ENCODE data around the gene PTMS. TPM values are rescaled to one million over a fixed set of nuclear protein-coding genes. Genes with fewer than 3 reads are reported as not detected.

Gene PTMS
- total RNA-seq, 1 experiment from 2014 or later, result 370 TPM

DNA sequence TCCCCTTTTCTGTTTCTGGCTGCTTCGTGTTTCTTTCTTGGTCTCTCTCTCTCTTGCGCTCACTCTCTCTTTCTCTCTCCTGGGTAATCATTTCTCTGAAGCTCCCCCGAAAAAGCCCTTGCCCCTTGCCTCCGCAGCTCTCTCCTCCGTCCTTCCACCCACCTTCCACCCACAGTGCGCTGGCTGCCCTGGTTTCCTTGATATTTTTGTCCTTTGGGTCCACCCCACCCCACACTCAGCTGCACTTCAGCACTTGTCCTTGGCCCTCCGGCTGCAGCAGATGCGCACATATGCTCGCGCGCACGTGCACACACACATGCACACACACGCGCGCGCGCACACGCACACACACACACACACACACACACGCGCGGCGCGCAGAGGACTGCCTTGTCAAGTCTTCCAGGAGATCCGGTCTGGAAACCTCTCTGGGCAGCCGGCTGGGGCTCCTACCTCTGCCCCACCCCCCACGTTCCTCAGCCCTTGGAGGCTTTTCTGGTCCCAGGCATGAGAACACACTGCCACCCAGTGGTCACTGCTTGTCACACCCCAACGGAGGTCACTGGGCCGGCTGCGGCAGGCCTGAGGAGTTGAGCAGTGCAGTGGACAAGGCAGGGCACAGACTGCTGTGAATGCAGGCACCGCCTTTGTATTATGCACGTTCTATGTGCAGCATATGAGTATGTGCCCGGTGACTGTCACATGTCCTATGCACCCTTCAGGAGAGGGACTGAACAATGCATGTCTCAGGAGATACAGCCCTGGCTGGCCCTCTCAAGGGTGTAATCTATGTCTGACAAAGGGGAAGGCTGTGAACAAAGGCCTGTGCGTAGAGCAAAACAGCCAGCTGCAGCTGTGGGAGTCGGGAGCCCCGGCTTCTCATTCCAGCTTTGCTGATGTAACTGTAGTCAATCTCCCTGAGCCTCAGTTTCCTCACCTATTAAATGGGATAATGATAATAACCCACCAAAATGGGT, 12.7 kb downstream of the PTMS start (continued):
- TF ChIP-seq NR3C1 (CRISPR knock-in tag; conservative IDR thresholded peaks at IDR 0.05; ENCODE audit: low read depth), result no peak
- TF ChIP-seq, protein P1, sequence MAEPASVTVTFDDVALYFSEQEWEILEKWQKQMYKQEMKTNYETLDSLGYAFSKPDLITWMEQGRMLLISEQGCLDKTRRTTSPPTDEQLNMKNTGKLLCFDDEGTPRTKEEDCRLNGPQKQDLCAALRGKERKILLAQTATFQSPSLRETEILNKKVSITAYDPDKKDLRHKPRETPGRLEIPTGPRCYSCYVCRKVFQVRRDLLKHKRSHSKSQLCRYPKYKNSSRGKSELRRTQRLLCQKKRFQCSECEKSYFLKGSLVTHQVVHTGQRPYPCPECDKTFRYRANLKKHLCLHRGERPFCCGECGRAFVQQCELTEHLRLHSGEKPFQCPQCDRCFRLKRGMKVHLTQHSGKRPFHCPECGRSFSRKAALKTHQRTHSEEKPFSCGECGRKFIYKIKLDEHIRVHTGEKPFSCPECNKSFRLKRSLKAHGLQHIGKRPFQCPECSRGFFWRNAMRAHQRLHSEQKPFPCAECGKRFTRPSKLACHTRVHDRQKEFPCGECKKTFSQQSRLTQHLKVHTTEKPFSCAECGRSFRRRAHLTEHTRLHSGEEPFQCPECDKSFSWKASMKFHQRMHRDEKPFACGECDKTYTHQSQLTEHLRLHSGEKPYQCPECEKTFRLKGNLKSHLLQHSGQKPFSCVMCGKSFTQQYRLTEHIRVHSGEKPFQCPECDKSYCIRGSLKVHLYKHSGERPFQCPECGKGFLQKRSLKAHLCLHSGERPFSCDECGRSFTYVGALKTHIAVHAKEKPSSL (CRISPR knock-in tag; conservative IDR thresholded peaks at IDR 0.05), result no peak
- TF ChIP-seq NFE2L1 (CRISPR knock-in tag; IDR thresholded peaks at IDR 0.05), result no peak
- TF ChIP-seq TEAD4 (CRISPR knock-in tag; IDR thresholded peaks at IDR 0.05), result no peak
- no peak for TF ChIP-seq NR1H2 (CRISPR knock-in tag; IDR thresholded peaks at IDR 0.05)
- TF ChIP-seq, protein P2, sequence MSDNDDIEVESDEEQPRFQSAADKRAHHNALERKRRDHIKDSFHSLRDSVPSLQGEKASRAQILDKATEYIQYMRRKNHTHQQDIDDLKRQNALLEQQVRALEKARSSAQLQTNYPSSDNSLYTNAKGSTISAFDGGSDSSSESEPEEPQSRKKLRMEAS (CRISPR knock-in tag; IDR thresholded peaks at IDR 0.05), result peak; percentile 87
- TF ChIP-seq RORB (CRISPR knock-in tag; IDR thresholded peaks at IDR 0.05), result no peak
- TF ChIP-seq, protein P3, sequence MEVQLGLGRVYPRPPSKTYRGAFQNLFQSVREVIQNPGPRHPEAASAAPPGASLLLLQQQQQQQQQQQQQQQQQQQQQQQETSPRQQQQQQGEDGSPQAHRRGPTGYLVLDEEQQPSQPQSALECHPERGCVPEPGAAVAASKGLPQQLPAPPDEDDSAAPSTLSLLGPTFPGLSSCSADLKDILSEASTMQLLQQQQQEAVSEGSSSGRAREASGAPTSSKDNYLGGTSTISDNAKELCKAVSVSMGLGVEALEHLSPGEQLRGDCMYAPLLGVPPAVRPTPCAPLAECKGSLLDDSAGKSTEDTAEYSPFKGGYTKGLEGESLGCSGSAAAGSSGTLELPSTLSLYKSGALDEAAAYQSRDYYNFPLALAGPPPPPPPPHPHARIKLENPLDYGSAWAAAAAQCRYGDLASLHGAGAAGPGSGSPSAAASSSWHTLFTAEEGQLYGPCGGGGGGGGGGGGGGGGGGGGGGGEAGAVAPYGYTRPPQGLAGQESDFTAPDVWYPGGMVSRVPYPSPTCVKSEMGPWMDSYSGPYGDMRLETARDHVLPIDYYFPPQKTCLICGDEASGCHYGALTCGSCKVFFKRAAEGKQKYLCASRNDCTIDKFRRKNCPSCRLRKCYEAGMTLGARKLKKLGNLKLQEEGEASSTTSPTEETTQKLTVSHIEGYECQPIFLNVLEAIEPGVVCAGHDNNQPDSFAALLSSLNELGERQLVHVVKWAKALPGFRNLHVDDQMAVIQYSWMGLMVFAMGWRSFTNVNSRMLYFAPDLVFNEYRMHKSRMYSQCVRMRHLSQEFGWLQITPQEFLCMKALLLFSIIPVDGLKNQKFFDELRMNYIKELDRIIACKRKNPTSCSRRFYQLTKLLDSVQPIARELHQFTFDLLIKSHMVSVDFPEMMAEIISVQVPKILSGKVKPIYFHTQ (CRISPR knock-in tag; IDR thresholded peaks at IDR 0.05), result no peak
- TF ChIP-seq, protein P4, sequence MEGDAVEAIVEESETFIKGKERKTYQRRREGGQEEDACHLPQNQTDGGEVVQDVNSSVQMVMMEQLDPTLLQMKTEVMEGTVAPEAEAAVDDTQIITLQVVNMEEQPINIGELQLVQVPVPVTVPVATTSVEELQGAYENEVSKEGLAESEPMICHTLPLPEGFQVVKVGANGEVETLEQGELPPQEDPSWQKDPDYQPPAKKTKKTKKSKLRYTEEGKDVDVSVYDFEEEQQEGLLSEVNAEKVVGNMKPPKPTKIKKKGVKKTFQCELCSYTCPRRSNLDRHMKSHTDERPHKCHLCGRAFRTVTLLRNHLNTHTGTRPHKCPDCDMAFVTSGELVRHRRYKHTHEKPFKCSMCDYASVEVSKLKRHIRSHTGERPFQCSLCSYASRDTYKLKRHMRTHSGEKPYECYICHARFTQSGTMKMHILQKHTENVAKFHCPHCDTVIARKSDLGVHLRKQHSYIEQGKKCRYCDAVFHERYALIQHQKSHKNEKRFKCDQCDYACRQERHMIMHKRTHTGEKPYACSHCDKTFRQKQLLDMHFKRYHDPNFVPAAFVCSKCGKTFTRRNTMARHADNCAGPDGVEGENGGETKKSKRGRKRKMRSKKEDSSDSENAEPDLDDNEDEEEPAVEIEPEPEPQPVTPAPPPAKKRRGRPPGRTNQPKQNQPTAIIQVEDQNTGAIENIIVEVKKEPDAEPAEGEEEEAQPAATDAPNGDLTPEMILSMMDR (IDR thresholded peaks at IDR 0.05), result peak; percentile 88
- TF ChIP-seq, protein P5, sequence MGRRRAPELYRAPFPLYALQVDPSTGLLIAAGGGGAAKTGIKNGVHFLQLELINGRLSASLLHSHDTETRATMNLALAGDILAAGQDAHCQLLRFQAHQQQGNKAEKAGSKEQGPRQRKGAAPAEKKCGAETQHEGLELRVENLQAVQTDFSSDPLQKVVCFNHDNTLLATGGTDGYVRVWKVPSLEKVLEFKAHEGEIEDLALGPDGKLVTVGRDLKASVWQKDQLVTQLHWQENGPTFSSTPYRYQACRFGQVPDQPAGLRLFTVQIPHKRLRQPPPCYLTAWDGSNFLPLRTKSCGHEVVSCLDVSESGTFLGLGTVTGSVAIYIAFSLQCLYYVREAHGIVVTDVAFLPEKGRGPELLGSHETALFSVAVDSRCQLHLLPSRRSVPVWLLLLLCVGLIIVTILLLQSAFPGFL (CRISPR knock-in tag; IDR thresholded peaks at IDR 0.05; ENCODE audit: borderline replicate concordance), result no peak
- TF ChIP-seq MYBL2 (CRISPR knock-in tag; IDR thresholded peaks at IDR 0.05), result no peak
- peak; percentile 89 for TF ChIP-seq ZNF138 (CRISPR knock-in tag; conservative IDR thresholded peaks at IDR 0.05)
- no peak for TF ChIP-seq FOXK1 (CRISPR knock-in tag; IDR thresholded peaks at IDR 0.05)
- no peak for TF ChIP-seq NFATC4 (CRISPR knock-in tag; IDR thresholded peaks at IDR 0.05)
- peak; percentile 37; the same call in 1 of the 2 replicates for TF ChIP-seq ETV6 (CRISPR knock-in tag; IDR thresholded peaks at IDR 0.05)
- no peak for TF ChIP-seq FOXJ3 (CRISPR knock-in tag; IDR thresholded peaks at IDR 0.05; ENCODE audit: borderline replicate concordance)
- TF ChIP-seq, protein P6, sequence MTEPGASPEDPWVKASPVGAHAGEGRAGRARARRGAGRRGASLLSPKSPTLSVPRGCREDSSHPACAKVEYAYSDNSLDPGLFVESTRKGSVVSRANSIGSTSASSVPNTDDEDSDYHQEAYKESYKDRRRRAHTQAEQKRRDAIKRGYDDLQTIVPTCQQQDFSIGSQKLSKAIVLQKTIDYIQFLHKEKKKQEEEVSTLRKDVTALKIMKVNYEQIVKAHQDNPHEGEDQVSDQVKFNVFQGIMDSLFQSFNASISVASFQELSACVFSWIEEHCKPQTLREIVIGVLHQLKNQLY (CRISPR knock-in tag; IDR thresholded peaks at IDR 0.05), result 0 out of 2 replicates have a peak, but pooled peaks have one; percentile 34
- TF ChIP-seq FOXP1 (CRISPR knock-in tag; IDR thresholded peaks at IDR 0.05; ENCODE audit: borderline replicate concordance), result peak; percentile 45; the same call in 1 of the 2 replicates
- TF ChIP-seq, protein P7, sequence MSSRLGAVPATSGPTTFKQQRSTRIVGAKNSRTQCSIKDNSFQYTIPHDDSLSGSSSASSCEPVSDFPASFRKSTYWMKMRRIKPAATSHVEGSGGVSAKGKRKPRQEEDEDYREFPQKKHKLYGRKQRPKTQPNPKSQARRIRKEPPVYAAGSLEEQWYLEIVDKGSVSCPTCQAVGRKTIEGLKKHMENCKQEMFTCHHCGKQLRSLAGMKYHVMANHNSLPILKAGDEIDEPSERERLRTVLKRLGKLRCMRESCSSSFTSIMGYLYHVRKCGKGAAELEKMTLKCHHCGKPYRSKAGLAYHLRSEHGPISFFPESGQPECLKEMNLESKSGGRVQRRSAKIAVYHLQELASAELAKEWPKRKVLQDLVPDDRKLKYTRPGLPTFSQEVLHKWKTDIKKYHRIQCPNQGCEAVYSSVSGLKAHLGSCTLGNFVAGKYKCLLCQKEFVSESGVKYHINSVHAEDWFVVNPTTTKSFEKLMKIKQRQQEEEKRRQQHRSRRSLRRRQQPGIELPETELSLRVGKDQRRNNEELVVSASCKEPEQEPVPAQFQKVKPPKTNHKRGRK (CRISPR knock-in tag; IDR thresholded peaks at IDR 0.05; ENCODE audit: borderline replicate concordance), result no peak
- no peak; the same call in 1 of the 2 replicates for TF ChIP-seq GABPB1 (CRISPR knock-in tag; IDR thresholded peaks at IDR 0.05)
- TF ChIP-seq, protein P8, sequence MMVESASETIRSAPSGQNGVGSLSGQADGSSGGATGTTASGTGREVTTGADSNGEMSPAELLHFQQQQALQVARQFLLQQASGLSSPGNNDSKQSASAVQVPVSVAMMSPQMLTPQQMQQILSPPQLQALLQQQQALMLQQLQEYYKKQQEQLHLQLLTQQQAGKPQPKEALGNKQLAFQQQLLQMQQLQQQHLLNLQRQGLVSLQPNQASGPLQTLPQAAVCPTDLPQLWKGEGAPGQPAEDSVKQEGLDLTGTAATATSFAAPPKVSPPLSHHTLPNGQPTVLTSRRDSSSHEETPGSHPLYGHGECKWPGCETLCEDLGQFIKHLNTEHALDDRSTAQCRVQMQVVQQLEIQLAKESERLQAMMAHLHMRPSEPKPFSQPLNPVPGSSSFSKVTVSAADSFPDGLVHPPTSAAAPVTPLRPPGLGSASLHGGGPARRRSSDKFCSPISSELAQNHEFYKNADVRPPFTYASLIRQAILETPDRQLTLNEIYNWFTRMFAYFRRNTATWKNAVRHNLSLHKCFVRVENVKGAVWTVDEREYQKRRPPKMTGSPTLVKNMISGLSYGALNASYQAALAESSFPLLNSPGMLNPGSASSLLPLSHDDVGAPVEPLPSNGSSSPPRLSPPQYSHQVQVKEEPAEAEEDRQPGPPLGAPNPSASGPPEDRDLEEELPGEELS (CRISPR knock-in tag; IDR thresholded peaks at IDR 0.05), result no peak; the same call in 1 of the 2 replicates
- no peak for TF ChIP-seq KAT7 (CRISPR knock-in tag; IDR thresholded peaks at IDR 0.05; ENCODE audit: borderline replicate concordance)
- no peak for TF ChIP-seq ELF4 (CRISPR knock-in tag; IDR thresholded peaks at IDR 0.05; ENCODE audit: low read depth)
- TF ChIP-seq GTF2I (CRISPR knock-in tag; conservative IDR thresholded peaks at IDR 0.05), result no peak
- TF ChIP-seq RELA (CRISPR knock-in tag; IDR thresholded peaks at IDR 0.05; ENCODE audit: borderline replicate concordance), result no peak
- no peak for TF ChIP-seq ZNF219 (CRISPR knock-in tag; IDR thresholded peaks at IDR 0.05; ENCODE audit: borderline replicate concordance)

Measured in WTC11 (cell line).